Endodermal cell (in vitro differentiated cells): ENCODE measurements around the gene RAB7A. TPM values are rescaled to one million over a fixed set of nuclear protein-coding genes. Genes with fewer than 3 reads are reported as not detected.
A peak's percentile ranks its signal among the peaks of the same experiment; 100 is the strongest.
"Not testable (repeated sequence)": the region's sequence is repeated elsewhere in the genome, so short reads cannot be mapped to it uniquely, and the experiment has no call there.

Experiments used
- DNase-seq: peaks from one replicate; pipeline ENCODE4 v3.0.0-alpha.2; 2017
- H3K27ac ChIP-seq: 2 replicates; pipeline ENCODE4 v1.5.1; 2013; ENCODE audit warnings: mild to moderate bottlenecking, low read depth, low read length, moderate library complexity
- H3K27me3 ChIP-seq: 2 replicates; pipeline ENCODE4 v1.6.1; 2013; ENCODE audit warnings: mild to moderate bottlenecking, low read length, moderate library complexity; ENCODE audit not compliant: insufficient read depth, control insufficient read depth, poor library complexity, severe bottlenecking
- H3K36me3 ChIP-seq: 2 replicates; pipeline ENCODE4 v1.7.0; 2013; ENCODE audit warnings: mild to moderate bottlenecking, low read length, moderate library complexity; ENCODE audit not compliant: control insufficient read depth, insufficient read depth
- H3K4me1 ChIP-seq: one replicate; pipeline ENCODE4 v1.7.0; 2013; ENCODE audit warnings: low read length; ENCODE audit not compliant: control insufficient read depth, insufficient read depth
- H3K4me3 ChIP-seq: 2 replicates; pipeline ENCODE4 v1.5.1; 2013; ENCODE audit warnings: mild to moderate bottlenecking, low read length, moderate library complexity
- H3K9ac ChIP-seq: 2 replicates; pipeline ENCODE4 v1.6.1; 2013; ENCODE audit warnings: mild to moderate bottlenecking, low read length, moderate library complexity; ENCODE audit not compliant: poor library complexity, severe bottlenecking; ENCODE audit errors: extremely low read depth
- H3K9me3 ChIP-seq: 2 replicates; pipeline ENCODE4 v1.6.1; 2013; ENCODE audit warnings: mild to moderate bottlenecking, low read length, moderate library complexity; ENCODE audit not compliant: control insufficient read depth
- H3K27ac Mint-ChIP-seq: 2 replicates; pipeline ENCODE4 v1.8.0; 2020; ENCODE audit warnings: mixed read lengths
- H3K27me3 Mint-ChIP-seq: 2 replicates; pipeline ENCODE4 v1.8.0; 2021; ENCODE audit warnings: mild to moderate bottlenecking, mixed read lengths; ENCODE audit not compliant: insufficient read depth
- H3K36me3 Mint-ChIP-seq: 2 replicates; pipeline ENCODE4 v1.8.0; 2020; ENCODE audit warnings: low read depth, mixed read lengths
- H3K4me1 Mint-ChIP-seq: 2 replicates; pipeline ENCODE4 v1.8.0; 2020; ENCODE audit warnings: mixed read lengths
- H3K4me3 Mint-ChIP-seq: 2 replicates; pipeline ENCODE4 v1.8.0; 2020; ENCODE audit warnings: mild to moderate bottlenecking, moderate library complexity, mixed read lengths
- H3K9me3 Mint-ChIP-seq: 2 replicates; pipeline ENCODE4 v1.8.0; 2020; ENCODE audit warnings: mild to moderate bottlenecking, mixed read lengths
- CTCF ChIP-seq: fragments of 200-600 bp; sonication (generic); conservative IDR thresholded peaks from 2 replicates; pipeline ENCODE4 v1.5.0; 2021; ENCODE audit warnings: antibody characterized with exemption, mild to moderate bottlenecking
- WGBS, 2 experiments: methylation state at CpG; one replicate each; pipeline versions ENCODE4 v1.1.5 to v1.1.7; 2013; ENCODE audit warnings: missing lambda C conversion rate in 2 of 2, mixed read lengths in 1 of 2; ENCODE audit not compliant: insufficient coverage in 1 of 2, insufficient read length in 1 of 2; 5-methylcytosine and 5-hydroxymethylcytosine counted together
- total RNA-seq, 2 donors: library from RNA; stranded (reverse); fragmentation: NEBNext Ultra II Directional in 1 of 2; extraction: Animal tissue kit (Norgen Biotek cat#: 25700) in 1 of 2; gene quantifications; 2 replicates in 1 of 2; 3 replicates in 1 of 2; pipeline ENCODE4 v1.2.1, GENCODE V29; 2021

The RAB7A gene
- total RNA-seq, 2 donors from 2014 or later, result 166 to 194 TPM

- Mint-ChIP-seq H3K36me3 (peaks cover 12% of the 10 kb centered on the region), H3K27ac (peak overlapping the region; percentile 64), H3K9me3 (no peaks in the 10 kb centered on the region), H3K27me3 (no peaks in the 10 kb centered on the region), H3K4me3 (peak overlapping the region; percentile 83), H3K4me1 (peaks cover 45% of the 10 kb centered on the region)
- no peaks in the 10 kb centered on the region for H3K4me1 ChIP-seq
- DNase-seq, result no peak
- no peak for TF ChIP-seq CTCF
- peaks cover 9% of the 10 kb centered on the region for H3K36me3 ChIP-seq
- no peaks in the 10 kb centered on the region for H3K27me3 ChIP-seq
- no peak overlapping the region for H3K9ac ChIP-seq
- WGBS, 2 experiments, result 88 to 90% methylated on average over 2 of the region's 2 CpGs
- H3K4me3 ChIP-seq, result peak overlapping the region; percentile 93
- H3K27ac ChIP-seq, result no peak overlapping the region
- H3K9me3 ChIP-seq, result no peaks in the 10 kb centered on the region
Measured at GRCh38 chr3:128727996-128728395, 2.0 kb downstream of the RAB7A start.

- H3K4me3 Mint-ChIP-seq, H3K27me3 ChIP-seq, DNase-seq, H3K4me1 ChIP-seq, H3K9me3 Mint-ChIP-seq, H3K36me3 ChIP-seq, H3K9me3 ChIP-seq, H3K9ac ChIP-seq, H3K27me3 Mint-ChIP-seq, H3K27ac Mint-ChIP-seq, H3K27ac ChIP-seq: not testable (repeated sequence)
- peak overlapping the region; percentile 93 for H3K4me3 ChIP-seq
- WGBS, 2 experiments, result 92 to 94% methylated on average over 13 of the region's 13 CpGs
- Mint-ChIP-seq H3K4me1 (peaks cover 50% of the 10 kb centered on the region), H3K36me3 (peaks cover 12% of the 10 kb centered on the region)
Measured at GRCh38 chr3:128728521-128728920, 2.5 kb downstream of the RAB7A start.

GRCh38 chr3:128730471-128730870 lies 4.5 kb downstream of the RAB7A start:
- H3K36me3 Mint-ChIP-seq, result peaks cover 12% of the 10 kb centered on the region
- peaks cover 61% of the 10 kb centered on the region for H3K4me1 Mint-ChIP-seq
- Histone ChIP-seq H3K4me1 (no peaks in the 10 kb centered on the region), H3K27ac (no peak overlapping the region), H3K27me3 (no peaks in the 10 kb centered on the region), H3K9ac (no peak overlapping the region), H3K36me3 (peaks cover 9% of the 10 kb centered on the region), H3K4me3 (no peak overlapping the region), H3K9me3 (no peaks in the 10 kb centered on the region)
- peak overlapping the region; percentile 37 for H3K27ac Mint-ChIP-seq
- TF ChIP-seq CTCF, result no peak
- DNase-seq, result no peak
- WGBS, 2 experiments, result 91 to 100% methylated on average over 2 to 5 of the region's 5 CpGs
- no peaks in the 10 kb centered on the region for H3K9me3 Mint-ChIP-seq
- H3K4me3 Mint-ChIP-seq, result no peak overlapping the region
- H3K27me3 Mint-ChIP-seq, result no peaks in the 10 kb centered on the region
